T47D (cell line): ENCODE data around the gene ADAM10.

ENCODE experiments used
- DNase-seq, 2 experiments: peaks; one replicate each; pipeline versions ENCODE4 v3.0.0 to v3.0.0-alpha.2; 2011 to 2012; ENCODE audit warnings: low read depth in 1 of 2, low spot score in 1 of 2
- JUND ChIP-seq: IDR thresholded peaks from 2 replicates; pipeline ENCODE4 v1.6.1; 2012; ENCODE audit warnings: low read depth
- in situ Hi-C: cut with HindIII; loops from 2 replicates; pipeline ENCODE4 v1.10.0; 2016; ENCODE audit warnings: low sequenced_read_pairs, low pct_unique_long_range_greater_than_20kb

Gene ADAM10

GRCh38 chr15:58749532-58750337, at the start of gene ADAM10:
Gene ADAM10 (minus strand): TSS chr15:58749707. CDS start chr15:58749534, 173 bp downstream.
- DNase-seq, result peak; percentile 95 to 99
- no peak for TF ChIP-seq JUND
- in situ Hi-C loops, result no loop called here

- no peak for DNase-seq
- no peak for TF ChIP-seq JUND
- in situ Hi-C loops, result no loop called here
These were observed 48.0 kb upstream of the ADAM10 start for GRCh38 chr15:58797505-58797904.

- DNase-seq, result no peak
- no peak for TF ChIP-seq JUND
- in situ Hi-C loops, result no loop called here
These were observed 46.3 kb upstream of the ADAM10 start for GRCh38 chr15:58795825-58796224.

GRCh38 chr15:58793862-58794261, 44.4 kb upstream of the ADAM10 start:
- no peak for TF ChIP-seq JUND
- in situ Hi-C loops, result no loop called here
- peak; percentile 38 to 81 for DNase-seq

GRCh38 chr15:58788056-58788710, 38.7 kb upstream of the ADAM10 start:
- DNase-seq, result no peak
- in situ Hi-C loops, result no loop called here
- TF ChIP-seq JUND, result no peak

GRCh38 chr15:58785355-58785754, 35.8 kb upstream of the ADAM10 start:
- TF ChIP-seq JUND, result no peak
- no peak for DNase-seq
- in situ Hi-C loops, result no loop called here

- DNase-seq, result no peak
- in situ Hi-C loops, result no loop called here
These were observed 30.0 kb upstream of the ADAM10 start for GRCh38 chr15:58779554-58779953.

GRCh38 chr15:58777107-58777506, 27.6 kb upstream of the ADAM10 start:
- in situ Hi-C loops, result no loop called here
- TF ChIP-seq JUND, result no peak
- DNase-seq, result no peak

More at GRCh38 chr15:58779554-58779953, 30.0 kb upstream of the ADAM10 start:
- TF ChIP-seq JUND, result no peak

- in situ Hi-C loops, result no loop called here
- DNase-seq, result no peak
- TF ChIP-seq JUND, result no peak
These were observed 25.9 kb upstream of the ADAM10 start for GRCh38 chr15:58775402-58775801.

- DNase-seq, result no peak
- TF ChIP-seq JUND, result no peak
- in situ Hi-C loops, result no loop called here
These were observed 23.5 kb upstream of the ADAM10 start for GRCh38 chr15:58773024-58773423.

- TF ChIP-seq JUND, result no peak
- in situ Hi-C loops, result no loop called here
- peak; percentile 31 to 39 for DNase-seq
These were observed 22.2 kb upstream of the ADAM10 start for GRCh38 chr15:58771621-58772250.

GRCh38 chr15:58770857-58771620, 21.5 kb upstream of the ADAM10 start, which contains the start of gene MINDY2:
Gene MINDY2 (plus strand): TSS chr15:58771302. CDS start chr15:58771396, 94 bp downstream.
- no peak for TF ChIP-seq JUND
- peak; percentile 95 to 99 for DNase-seq
- in situ Hi-C loops, result no loop called here
